Measurements from ENCODE around the gene ETV4. TPM values are rescaled to one million over a fixed set of nuclear protein-coding genes. Genes with fewer than 3 reads are reported as not detected.

ETV4 gene
- total RNA-seq, 1 donor from 2014 or later = 4.0 TPM

GRCh38 chr17:43548689-43549379 lies 2.7 kb upstream of the ETV4 start:
- DNase-seq = no peak
- no peak for ATAC-seq
- TF ChIP-seq CTCF (IDR thresholded peaks at IDR 0.05) = no peak
- H3K9me3 ChIP-seq = no peaks in the 10 kb centered on the region
- peaks cover 17% of the 10 kb centered on the region for H3K4me1 ChIP-seq
- H3K36me3 ChIP-seq = no peaks in the 10 kb centered on the region
- peaks cover 11% of the 10 kb centered on the region for H3K27me3 ChIP-seq
- no peak overlapping the region for H3K27ac ChIP-seq
- no peak overlapping the region for H3K4me3 ChIP-seq
- intact Hi-C loops (cut with DNase I) = no loop called here

- DNase-seq (no peak), ATAC-seq (no peak)
- Histone ChIP-seq H3K9me3 (no peaks in the 10 kb centered on the region), H3K4me1 (peaks cover 16% of the 10 kb centered on the region), H3K27me3 (peaks cover 11% of the 10 kb centered on the region), H3K4me3 (no peak overlapping the region), H3K36me3 (no peaks in the 10 kb centered on the region), H3K27ac (no peak overlapping the region)
- intact Hi-C loops (cut with DNase I) = no loop called here
- TF ChIP-seq CTCF (IDR thresholded peaks at IDR 0.05) = no peak
Observed at GRCh38 chr17:43547659-43548256, 1.6 kb upstream of the ETV4 start.

GRCh38 chr17:43547189-43547550 lies 1.0 kb upstream of the ETV4 start:
- TF ChIP-seq CTCF (IDR thresholded peaks at IDR 0.05) = no peak
- no peak overlapping the region for H3K4me3 ChIP-seq
- no peak for ATAC-seq
- no peaks in the 10 kb centered on the region for H3K36me3 ChIP-seq
- intact Hi-C loops (cut with DNase I) = no loop called here
- peaks cover 11% of the 10 kb centered on the region for H3K27me3 ChIP-seq
- H3K9me3 ChIP-seq = no peaks in the 10 kb centered on the region
- H3K27ac ChIP-seq = no peak overlapping the region
- no peak for DNase-seq
- H3K4me1 ChIP-seq = peaks cover 10% of the 10 kb centered on the region

- peak overlapping the region; percentile 67 for H3K4me3 ChIP-seq
- no peaks in the 10 kb centered on the region for H3K36me3 ChIP-seq
- DNase-seq (no peak), ATAC-seq (peak; percentile 54)
- peaks cover 7% of the 10 kb centered on the region for H3K4me1 ChIP-seq
- H3K9me3 ChIP-seq = no peaks in the 10 kb centered on the region
- no peak for TF ChIP-seq CTCF (IDR thresholded peaks at IDR 0.05)
- peaks cover 11% of the 10 kb centered on the region for H3K27me3 ChIP-seq
- intact Hi-C loops (cut with DNase I) = no loop called here
- no peak overlapping the region for H3K27ac ChIP-seq
Observed at GRCh38 chr17:43545383-43545632, 832 bp downstream of the ETV4 start.

DNA sequence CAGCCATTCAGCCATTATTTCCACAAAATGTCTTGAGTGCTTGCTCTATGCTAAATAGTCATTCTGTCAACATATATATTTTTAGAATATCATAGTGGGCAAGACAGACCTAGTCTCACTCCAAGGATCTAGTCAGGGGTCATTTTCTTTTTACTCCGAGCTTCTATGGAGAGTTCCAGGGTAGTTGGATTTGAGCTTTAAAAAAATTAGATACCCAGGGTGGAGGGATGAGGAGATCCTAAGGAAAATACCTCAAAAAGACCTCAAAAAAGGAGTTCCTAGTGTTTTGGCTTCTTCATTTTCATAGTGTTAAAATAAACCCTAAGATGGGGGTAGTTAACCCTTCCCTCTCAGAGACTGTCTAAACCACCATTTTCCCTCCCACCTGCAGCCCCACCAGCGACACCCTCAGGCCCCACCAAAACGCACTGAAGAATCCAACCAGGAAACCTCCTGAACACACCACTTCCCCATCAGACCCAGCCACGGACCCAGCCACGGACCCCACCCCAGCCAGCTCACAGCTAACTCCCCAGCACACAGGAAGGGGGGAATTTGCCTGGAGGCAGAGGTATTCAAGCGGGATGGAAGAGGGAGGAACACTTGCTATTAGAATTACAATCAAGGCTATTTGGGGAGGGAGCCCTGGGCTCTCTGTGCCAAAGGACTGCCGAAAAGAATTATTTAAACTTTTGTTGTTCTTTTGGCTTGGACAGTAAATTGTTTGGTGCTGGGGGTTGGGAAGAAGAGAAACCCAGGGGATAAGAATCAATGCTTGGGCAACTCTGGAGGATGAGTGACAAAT lies 2.2 kb downstream of the ETV4 start:
- Histone ChIP-seq H3K9me3 (no peaks in the 10 kb centered on the region), H3K4me3 (no peak overlapping the region), H3K27ac (no peak overlapping the region), H3K4me1 (peaks cover 7% of the 10 kb centered on the region), H3K27me3 (peaks cover 11% of the 10 kb centered on the region), H3K36me3 (no peaks in the 10 kb centered on the region)
- DNase-seq (no peak), ATAC-seq (no peak)
- no peak for TF ChIP-seq CTCF (IDR thresholded peaks at IDR 0.05)
- intact Hi-C loops (cut with DNase I) = no loop called here

Measured in upper lobe of right lung (tissue), 1 donor.